Activated T-helper 17 cell treated with anti-CD3 and anti-CD28 coated beads, Interleukin-2, amount 50 U/mL, for 72 hours (primary cell): ENCODE results near the gene ARHGAP12. TPM values are rescaled to one million over a fixed set of nuclear protein-coding genes. Genes with fewer than 3 reads are reported as not detected.
"Not testable (repeated sequence)": the region's sequence is repeated elsewhere in the genome, so short reads cannot be mapped to it uniquely, and the experiment has no call there.

Experiments used
- ATAC-seq: fragments of 150-1000 bp; cut with Tn5 transposase; replicated peaks from 2 replicates; pipeline ENCODE4 v1.10.0; 2021; ENCODE audit warnings: mild to moderate bottlenecking, moderate library complexity
- H3K27ac Mint-ChIP-seq: one replicate; pipeline ENCODE4 v1.8.0; 2022; ENCODE audit warnings: mixed read lengths
- H3K27me3 Mint-ChIP-seq: one replicate; pipeline ENCODE4 v1.8.0; 2022; ENCODE audit warnings: mixed read lengths
- H3K36me3 Mint-ChIP-seq: one replicate; pipeline ENCODE4 v1.8.0; 2022; ENCODE audit warnings: low read depth, mild to moderate bottlenecking, mixed read lengths
- H3K4me1 Mint-ChIP-seq: one replicate; pipeline ENCODE4 v1.8.0; 2022; ENCODE audit warnings: mixed read lengths
- H3K4me3 Mint-ChIP-seq: one replicate; pipeline ENCODE4 v1.8.0; 2022; ENCODE audit warnings: mild to moderate bottlenecking, mixed read lengths
- H3K9me3 Mint-ChIP-seq: one replicate; pipeline ENCODE4 v1.8.0; 2022; ENCODE audit warnings: mixed read lengths
- total RNA-seq, 2 donors: library from RNA; stranded (reverse); gene quantifications; one replicate each; pipeline ENCODE4 v1.2.3, GENCODE V29; 2022

ARHGAP12 gene
- total RNA-seq, 2 donors from 2014 or later = 8.2 to 8.9 TPM

- H3K36me3 Mint-ChIP-seq = peaks cover 22% of the 10 kb centered on the region
- no peaks in the 10 kb centered on the region for H3K27me3 Mint-ChIP-seq
- H3K4me3 Mint-ChIP-seq = no peak overlapping the region
Observed at GRCh38 chr10:31896968-31897384, 31.7 kb downstream of the ARHGAP12 start.

GRCh38 chr10:31895722-31896121 is 32.9 kb downstream of the ARHGAP12 start:
- not testable (repeated sequence) for H3K27ac Mint-ChIP-seq, H3K27me3 Mint-ChIP-seq, H3K4me3 Mint-ChIP-seq, H3K9me3 Mint-ChIP-seq, ATAC-seq, H3K4me1 Mint-ChIP-seq
- H3K36me3 Mint-ChIP-seq = peaks cover 14% of the 10 kb centered on the region

More at GRCh38 chr10:31896968-31897384, 31.7 kb downstream of the ARHGAP12 start:
- no peak overlapping the region for H3K27ac Mint-ChIP-seq
- ATAC-seq = no peak
- H3K4me1 Mint-ChIP-seq = peaks cover 6% of the 10 kb centered on the region
- no peaks in the 10 kb centered on the region for H3K9me3 Mint-ChIP-seq

GRCh38 chr10:31888442-31888841 is 40.2 kb downstream of the ARHGAP12 start:
- no peak for ATAC-seq
- H3K4me3 Mint-ChIP-seq = no peak overlapping the region
- peak overlapping the region; percentile 24 for H3K27ac Mint-ChIP-seq
- H3K9me3 Mint-ChIP-seq = no peaks in the 10 kb centered on the region
- no peaks in the 10 kb centered on the region for H3K36me3 Mint-ChIP-seq
- peaks cover 16% of the 10 kb centered on the region for H3K4me1 Mint-ChIP-seq
- no peaks in the 10 kb centered on the region for H3K27me3 Mint-ChIP-seq

- Mint-ChIP-seq H3K27ac (peak overlapping the region; percentile 24), H3K36me3 (no peaks in the 10 kb centered on the region), H3K27me3 (no peaks in the 10 kb centered on the region), H3K4me1 (peaks cover 16% of the 10 kb centered on the region), H3K4me3 (no peak overlapping the region), H3K9me3 (no peaks in the 10 kb centered on the region)
- no peak for ATAC-seq
Observed at GRCh38 chr10:31887850-31888249, 40.8 kb downstream of the ARHGAP12 start.

GRCh38 chr10:31886885-31887284 is 41.7 kb downstream of the ARHGAP12 start:
- Mint-ChIP-seq H3K27me3 (no peaks in the 10 kb centered on the region), H3K36me3 (no peaks in the 10 kb centered on the region), H3K27ac (no peak overlapping the region), H3K9me3 (no peaks in the 10 kb centered on the region), H3K4me3 (no peak overlapping the region), H3K4me1 (peaks cover 16% of the 10 kb centered on the region)
- ATAC-seq = no peak

GRCh38 chr10:31885971-31886370 is 42.7 kb downstream of the ARHGAP12 start:
- Mint-ChIP-seq H3K36me3 (no peaks in the 10 kb centered on the region), H3K4me3 (no peak overlapping the region), H3K27me3 (no peaks in the 10 kb centered on the region), H3K27ac (no peak overlapping the region), H3K9me3 (no peaks in the 10 kb centered on the region), H3K4me1 (peaks cover 16% of the 10 kb centered on the region)
- no peak for ATAC-seq

GRCh38 chr10:31884386-31884785 is 44.2 kb downstream of the ARHGAP12 start:
- no peak for ATAC-seq
- H3K9me3 Mint-ChIP-seq = no peaks in the 10 kb centered on the region
- H3K4me1 Mint-ChIP-seq = peaks cover 16% of the 10 kb centered on the region
- H3K27ac Mint-ChIP-seq = no peak overlapping the region
- H3K27me3 Mint-ChIP-seq = no peaks in the 10 kb centered on the region
- no peaks in the 10 kb centered on the region for H3K36me3 Mint-ChIP-seq
- H3K4me3 Mint-ChIP-seq = no peak overlapping the region

GRCh38 chr10:31883397-31883796 is 45.2 kb downstream of the ARHGAP12 start:
- Mint-ChIP-seq H3K36me3 (no peaks in the 10 kb centered on the region), H3K4me1 (peaks cover 12% of the 10 kb centered on the region), H3K9me3 (no peaks in the 10 kb centered on the region), H3K27ac (no peak overlapping the region), H3K27me3 (no peaks in the 10 kb centered on the region), H3K4me3 (no peak overlapping the region)
- ATAC-seq = no peak

GRCh38 chr10:31878486-31878885 is 50.1 kb downstream of the ARHGAP12 start:
- Mint-ChIP-seq H3K27me3 (no peaks in the 10 kb centered on the region), H3K27ac (no peak overlapping the region), H3K36me3 (no peaks in the 10 kb centered on the region), H3K9me3 (no peaks in the 10 kb centered on the region), H3K4me3 (no peak overlapping the region), H3K4me1 (peaks cover 12% of the 10 kb centered on the region)
- no peak for ATAC-seq

GRCh38 chr10:31876652-31877352 is 51.8 kb downstream of the ARHGAP12 start:
- Mint-ChIP-seq H3K27ac (no peak overlapping the region), H3K36me3 (no peaks in the 10 kb centered on the region), H3K27me3 (no peaks in the 10 kb centered on the region), H3K4me3 (peak overlapping the region; percentile 57), H3K4me1 (peaks cover 12% of the 10 kb centered on the region), H3K9me3 (no peaks in the 10 kb centered on the region)
- ATAC-seq = peak; percentile 72

- H3K9me3 Mint-ChIP-seq = no peaks in the 10 kb centered on the region
- no peaks in the 10 kb centered on the region for H3K27me3 Mint-ChIP-seq
- no peak overlapping the region for H3K27ac Mint-ChIP-seq
- H3K4me1 Mint-ChIP-seq = peaks cover 12% of the 10 kb centered on the region
- H3K36me3 Mint-ChIP-seq = no peaks in the 10 kb centered on the region
- no peak overlapping the region for H3K4me3 Mint-ChIP-seq
- peak; percentile 85 for ATAC-seq
Observed at GRCh38 chr10:31875608-31876007, 53.0 kb downstream of the ARHGAP12 start.

- no peaks in the 10 kb centered on the region for H3K36me3 Mint-ChIP-seq
- H3K4me3 Mint-ChIP-seq = no peak overlapping the region
- H3K9me3 Mint-ChIP-seq = no peaks in the 10 kb centered on the region
- no peak overlapping the region for H3K27ac Mint-ChIP-seq
- H3K27me3 Mint-ChIP-seq = no peaks in the 10 kb centered on the region
- no peak for ATAC-seq
- peaks cover 12% of the 10 kb centered on the region for H3K4me1 Mint-ChIP-seq
Observed at GRCh38 chr10:31873724-31874123, 54.9 kb downstream of the ARHGAP12 start.

GRCh38 chr10:31871266-31872065 is 57.2 kb downstream of the ARHGAP12 start:
- H3K27ac Mint-ChIP-seq = no peak overlapping the region
- no peak for ATAC-seq
- no peaks in the 10 kb centered on the region for H3K9me3 Mint-ChIP-seq
- H3K27me3 Mint-ChIP-seq = no peaks in the 10 kb centered on the region
- peaks cover 6% of the 10 kb centered on the region for H3K4me1 Mint-ChIP-seq
- no peaks in the 10 kb centered on the region for H3K36me3 Mint-ChIP-seq
- no peak overlapping the region for H3K4me3 Mint-ChIP-seq

- Mint-ChIP-seq H3K27ac (no peak overlapping the region), H3K36me3 (no peaks in the 10 kb centered on the region), H3K27me3 (no peaks in the 10 kb centered on the region), H3K9me3 (no peaks in the 10 kb centered on the region), H3K4me1 (peaks cover 5% of the 10 kb centered on the region), H3K4me3 (no peak overlapping the region)
- no peak for ATAC-seq
Observed at GRCh38 chr10:31867646-31868045, 61.0 kb downstream of the ARHGAP12 start.

- H3K4me3 Mint-ChIP-seq = no peak overlapping the region
- no peaks in the 10 kb centered on the region for H3K9me3 Mint-ChIP-seq
- no peaks in the 10 kb centered on the region for H3K27me3 Mint-ChIP-seq
- H3K27ac Mint-ChIP-seq = no peak overlapping the region
- peaks cover 5% of the 10 kb centered on the region for H3K4me1 Mint-ChIP-seq
- H3K36me3 Mint-ChIP-seq = peaks cover 4% of the 10 kb centered on the region
- ATAC-seq = no peak
Observed at GRCh38 chr10:31866118-31866670, 62.4 kb downstream of the ARHGAP12 start.
